NCI-H748 (cell line): ENCODE measurements around the gene PUSL1.
A peak's percentile ranks its signal among the peaks of the same experiment; 100 is the strongest.

Experiments used
- DNase-seq: peaks from one replicate; lab custom pipeline; 2025; ENCODE audit not compliant: unreplicated experiment; lab: John Stamatoyannopoulos, UW

The PUSL1 gene

DNA sequence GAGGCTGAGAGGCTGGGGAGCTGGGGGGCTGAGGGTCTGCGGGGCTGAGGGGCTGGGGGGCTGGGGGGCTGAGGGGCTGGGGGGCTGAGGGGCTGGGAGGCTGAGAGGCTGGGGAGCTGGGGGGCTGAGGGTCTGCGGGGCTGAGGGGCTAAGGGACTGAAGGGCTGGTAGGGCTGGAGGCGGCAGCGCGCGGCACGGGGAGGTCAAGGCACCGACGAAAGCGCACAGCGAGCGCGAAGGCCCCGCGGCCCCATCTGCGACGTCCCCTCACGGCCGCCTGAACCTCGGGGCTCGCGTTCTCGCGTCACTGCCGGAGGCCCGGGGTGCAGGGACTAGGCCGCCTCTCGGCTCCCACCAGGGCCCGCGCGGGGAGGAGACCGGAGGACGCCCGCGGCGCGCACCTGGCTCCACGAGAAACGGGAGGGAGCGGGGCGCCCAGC, 15.7 kb downstream of the PUSL1 start:
- DNase-seq, result no peak

DNA sequence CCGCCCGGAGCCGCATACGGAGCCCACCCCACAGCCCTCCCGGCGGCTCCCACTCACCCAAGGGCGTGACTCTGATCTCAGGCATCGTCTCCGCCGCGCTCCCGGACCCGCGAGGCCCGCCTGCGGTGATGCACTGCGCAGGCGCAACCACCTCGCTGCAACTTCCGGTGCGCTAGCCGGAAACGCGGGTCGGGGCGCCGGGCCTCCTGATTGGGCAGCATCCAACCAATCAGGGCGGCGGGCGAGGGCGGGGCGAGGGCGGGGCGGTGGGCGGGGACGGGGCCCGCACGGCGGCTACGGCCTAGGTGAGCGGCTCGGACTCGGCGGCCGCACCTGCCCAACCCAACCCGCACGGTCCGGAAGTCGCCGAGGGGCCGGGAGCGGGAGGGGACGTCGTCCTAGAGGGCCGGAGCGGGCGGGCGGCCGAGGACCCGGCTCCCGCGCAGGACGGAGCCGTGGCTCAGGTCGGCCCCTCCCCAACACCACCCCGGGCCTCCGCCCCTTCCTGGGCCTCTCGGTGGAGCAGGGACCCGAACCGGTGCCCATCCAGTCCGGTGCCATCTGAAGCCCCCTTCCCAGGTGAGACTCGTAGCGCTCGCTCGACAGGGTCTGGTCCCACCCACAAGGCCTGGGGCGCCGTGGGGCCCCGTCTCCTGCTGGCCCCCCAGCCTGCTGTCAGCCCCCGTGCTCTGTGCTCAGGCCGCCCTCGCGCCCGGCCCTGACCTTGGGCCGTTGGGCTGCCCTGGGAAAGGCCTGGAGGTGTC, 16.3 kb downstream of the PUSL1 start, which contains the start of the genes CPTP and INTS11:
Gene CPTP (plus strand): TSS at position 279 of the 764 bp plus-strand sequence. CDS start 2,109 bp downstream, outside the sequence.
Gene INTS11 (minus strand): TSS at position 137 of the 764 bp plus-strand sequence. CDS start 52 bp downstream, at position 85.
- DNase-seq, result peak; percentile 87

DNA sequence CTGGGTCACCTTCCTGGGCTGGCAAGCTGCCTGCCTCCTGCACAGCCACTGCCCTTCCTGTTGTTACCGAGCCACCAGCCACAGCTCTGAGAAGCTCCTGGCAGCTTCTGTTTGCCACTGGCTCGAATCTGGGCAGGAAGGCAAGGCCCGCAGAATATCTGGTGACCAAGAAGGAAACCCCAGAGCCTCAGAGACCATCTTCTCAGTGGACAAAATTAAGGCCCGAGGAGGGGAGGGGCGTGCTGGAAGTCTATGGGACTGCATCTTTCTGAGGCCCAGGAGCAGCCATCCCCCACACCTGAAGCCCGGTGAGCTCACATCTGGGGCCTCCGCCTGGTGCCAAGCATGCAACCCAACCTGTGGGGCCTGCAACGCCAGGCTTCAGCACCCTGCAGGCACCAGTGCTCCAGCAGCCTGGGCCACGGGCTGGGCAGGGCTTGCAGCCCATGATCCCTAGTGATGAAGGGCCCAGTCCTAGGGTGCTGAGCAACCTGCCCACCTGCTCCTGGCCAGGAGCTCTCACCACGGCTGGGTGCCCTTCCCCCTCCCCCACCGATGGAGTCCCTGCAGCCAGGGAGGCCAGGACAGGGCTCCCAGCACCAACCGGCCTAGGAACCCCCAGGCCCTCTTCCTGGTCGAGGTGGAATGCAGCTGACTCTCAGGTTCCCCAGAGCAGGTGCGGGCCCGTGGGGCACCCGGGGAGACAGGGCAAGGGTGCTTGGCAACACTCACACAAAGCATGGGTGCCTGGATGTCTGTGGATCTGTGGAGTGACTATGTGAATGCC, 17.1 kb downstream of the PUSL1 start:
- DNase-seq, result no peak

DNA sequence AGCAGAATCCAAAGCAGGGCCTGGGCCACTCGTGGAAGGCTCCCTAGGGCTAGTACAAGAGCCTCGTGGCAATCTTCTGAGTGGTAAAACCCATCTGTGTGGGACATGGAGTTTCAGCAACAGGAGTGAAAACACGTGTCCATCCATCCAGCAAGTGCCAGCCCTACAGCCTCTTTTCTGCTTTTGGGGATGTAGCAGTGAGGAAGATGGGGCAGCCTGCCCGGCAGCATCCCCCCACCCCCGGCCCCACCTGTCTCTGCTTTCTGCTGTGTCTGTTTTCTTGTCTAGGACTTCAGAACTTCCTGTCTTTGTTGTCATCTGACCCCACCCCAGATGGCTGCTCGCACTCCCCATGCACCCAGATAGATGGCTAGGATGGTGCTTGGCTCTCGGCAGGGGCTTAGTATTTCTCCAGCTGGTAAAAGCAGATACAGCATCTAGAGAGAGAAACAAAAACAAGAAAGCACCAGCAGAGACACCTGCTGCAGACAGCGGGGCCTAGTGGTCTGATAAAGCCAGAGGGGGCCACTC, 17.7 kb downstream of the PUSL1 start:
- no peak for DNase-seq

DNA sequence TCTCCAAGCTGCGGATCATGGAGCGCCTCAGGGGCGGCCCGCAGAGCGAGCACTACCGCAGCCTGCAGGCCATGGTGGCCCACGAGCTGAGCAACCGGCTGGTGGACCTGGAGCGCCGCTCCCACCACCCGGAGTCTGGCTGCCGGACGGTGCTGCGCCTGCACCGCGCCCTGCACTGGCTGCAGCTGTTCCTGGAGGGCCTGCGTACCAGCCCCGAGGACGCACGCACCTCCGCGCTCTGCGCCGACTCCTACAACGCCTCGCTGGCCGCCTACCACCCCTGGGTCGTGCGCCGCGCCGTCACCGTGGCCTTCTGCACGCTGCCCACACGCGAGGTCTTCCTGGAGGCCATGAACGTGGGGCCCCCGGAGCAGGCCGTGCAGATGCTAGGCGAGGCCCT, 18.9 kb downstream of the PUSL1 start:
- no peak for DNase-seq

DNA sequence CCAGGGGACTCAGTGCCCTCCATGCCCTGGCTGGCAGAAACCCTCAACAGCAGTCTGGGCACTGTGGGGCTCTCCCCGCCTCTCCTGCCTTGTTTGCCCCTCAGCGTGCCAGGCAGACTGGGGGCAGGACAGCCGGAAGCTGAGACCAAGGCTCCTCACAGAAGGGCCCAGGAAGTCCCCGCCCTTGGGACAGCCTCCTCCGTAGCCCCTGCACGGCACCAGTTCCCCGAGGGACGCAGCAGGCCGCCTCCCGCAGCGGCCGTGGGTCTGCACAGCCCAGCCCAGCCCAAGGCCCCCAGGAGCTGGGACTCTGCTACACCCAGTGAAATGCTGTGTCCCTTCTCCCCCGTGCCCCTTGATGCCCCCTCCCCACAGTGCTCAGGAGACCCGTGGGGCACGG, 19.9 kb downstream of the PUSL1 start:
- DNase-seq, result no peak

DNA sequence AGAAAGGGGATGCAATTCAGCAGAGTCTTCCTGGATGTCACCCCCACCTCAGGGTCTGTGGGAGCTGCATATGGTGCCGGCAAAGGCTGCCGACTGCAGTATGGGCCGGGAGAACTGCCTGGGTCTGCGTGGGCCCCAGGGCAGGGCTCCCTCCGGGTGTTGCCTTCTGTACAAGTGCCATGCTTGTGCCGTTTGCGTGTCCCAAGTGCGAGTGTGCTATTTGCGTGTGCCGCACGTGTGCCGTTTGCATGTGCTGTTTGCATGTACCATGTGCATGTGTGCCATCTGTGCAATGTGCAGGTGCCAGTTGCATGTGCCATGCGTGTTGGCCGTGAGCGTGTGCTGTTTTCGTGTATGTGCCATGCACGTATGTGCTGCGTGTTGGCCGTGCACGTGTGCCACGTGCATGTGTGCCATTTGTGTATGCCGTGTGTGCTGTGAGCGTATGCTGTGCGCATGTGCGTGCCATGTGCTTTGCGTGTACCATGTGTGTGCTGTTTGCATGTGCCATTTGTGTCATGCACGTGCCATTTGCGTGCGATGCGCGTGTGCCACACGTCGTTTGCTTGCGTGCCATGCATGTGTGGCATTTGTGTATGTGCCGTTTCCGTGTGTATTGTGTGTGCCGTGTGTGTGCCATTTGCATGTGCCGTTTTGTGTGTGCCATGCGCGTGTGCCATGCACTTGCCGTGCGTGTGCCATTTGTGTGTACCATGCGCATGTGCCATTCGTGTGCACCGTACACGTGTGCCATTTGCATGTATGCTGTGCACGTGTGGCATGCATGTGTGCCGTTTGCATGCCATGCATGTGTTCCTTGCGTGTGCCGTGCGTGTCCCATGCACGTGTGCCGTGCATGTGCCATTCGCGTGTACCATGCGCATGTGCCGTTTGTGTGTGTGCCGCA, 21.2 kb downstream of the PUSL1 start:
- DNase-seq, result no peak

DNA sequence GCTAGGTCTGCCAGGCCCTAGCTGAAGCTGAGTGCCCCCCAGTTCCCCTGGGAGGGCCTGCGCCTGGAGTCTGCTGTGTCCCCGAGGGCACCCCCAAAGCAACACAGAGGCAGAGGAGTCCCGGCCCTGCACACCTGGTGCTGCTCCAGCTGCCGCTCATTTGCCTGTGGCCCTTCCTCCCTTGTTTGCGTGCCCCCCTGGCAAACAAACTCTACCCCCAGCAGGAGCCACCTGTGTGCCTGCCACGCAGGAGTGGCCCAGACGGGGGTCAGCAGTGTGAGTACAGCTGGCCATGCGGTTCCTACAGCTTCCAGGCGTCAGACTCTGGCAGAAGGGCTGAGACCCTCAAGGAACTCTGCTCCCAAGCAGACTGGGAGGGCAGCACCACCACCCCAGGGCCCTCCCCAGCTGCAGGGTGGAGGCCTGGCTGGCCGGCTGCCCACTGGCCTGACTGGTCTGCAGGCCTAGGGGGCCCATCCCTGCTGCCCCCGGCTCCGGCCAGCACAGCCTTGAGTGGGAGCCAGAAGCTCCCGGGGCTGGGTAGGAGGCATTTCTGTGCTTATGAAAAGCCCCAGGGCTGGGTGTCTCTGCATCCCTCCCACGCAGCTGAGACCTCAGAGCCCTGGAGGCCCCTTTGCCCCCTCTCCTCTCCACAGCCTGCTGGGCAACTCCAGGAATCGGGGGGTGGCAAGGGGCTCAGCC, 22.1 kb downstream of the PUSL1 start:
- DNase-seq, result no peak

DNA sequence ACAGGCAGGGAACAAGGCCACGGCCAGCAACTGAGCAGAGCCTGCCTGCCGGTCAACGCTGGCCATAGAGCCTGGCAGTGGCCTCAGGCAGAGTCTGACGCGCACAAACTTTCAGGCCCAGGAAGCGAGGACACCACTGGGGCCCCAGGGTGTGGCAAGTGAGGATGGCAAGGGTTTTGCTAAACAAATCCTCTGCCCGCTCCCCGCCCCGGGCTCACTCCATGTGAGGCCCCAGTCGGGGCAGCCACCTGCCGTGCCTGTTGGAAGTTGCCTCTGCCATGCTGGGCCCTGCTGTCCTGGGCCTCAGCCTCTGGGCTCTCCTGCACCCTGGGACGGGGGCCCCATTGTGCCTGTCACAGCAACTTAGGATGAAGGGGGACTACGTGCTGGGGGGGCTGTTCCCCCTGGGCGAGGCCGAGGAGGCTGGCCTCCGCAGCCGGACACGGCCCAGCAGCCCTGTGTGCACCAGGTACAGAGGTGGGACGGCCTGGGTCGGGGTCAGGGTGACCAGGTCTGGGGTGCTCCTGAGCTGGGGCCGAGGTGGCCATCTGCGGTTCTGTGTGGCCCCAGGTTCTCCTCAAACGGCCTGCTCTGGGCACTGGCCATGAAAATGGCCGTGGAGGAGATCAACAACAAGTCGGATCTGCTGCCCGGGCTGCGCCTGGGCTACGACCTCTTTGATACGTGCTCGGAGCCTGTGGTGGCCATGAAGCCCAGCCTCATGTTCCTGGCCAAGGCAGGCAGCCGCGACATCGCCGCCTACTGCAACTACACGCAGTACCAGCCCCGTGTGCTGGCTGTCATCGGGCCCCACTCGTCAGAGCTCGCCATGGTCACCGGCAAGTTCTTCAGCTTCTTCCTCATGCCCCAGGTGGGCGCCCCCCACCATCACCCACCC, 22.9 kb downstream of the PUSL1 start, which contains the start of gene TAS1R3:
Gene TAS1R3 (plus strand): TSS at position 213 of the 898 bp plus-strand sequence. CDS start 66 bp downstream, at position 279.
- peak; percentile 23 for DNase-seq

DNA sequence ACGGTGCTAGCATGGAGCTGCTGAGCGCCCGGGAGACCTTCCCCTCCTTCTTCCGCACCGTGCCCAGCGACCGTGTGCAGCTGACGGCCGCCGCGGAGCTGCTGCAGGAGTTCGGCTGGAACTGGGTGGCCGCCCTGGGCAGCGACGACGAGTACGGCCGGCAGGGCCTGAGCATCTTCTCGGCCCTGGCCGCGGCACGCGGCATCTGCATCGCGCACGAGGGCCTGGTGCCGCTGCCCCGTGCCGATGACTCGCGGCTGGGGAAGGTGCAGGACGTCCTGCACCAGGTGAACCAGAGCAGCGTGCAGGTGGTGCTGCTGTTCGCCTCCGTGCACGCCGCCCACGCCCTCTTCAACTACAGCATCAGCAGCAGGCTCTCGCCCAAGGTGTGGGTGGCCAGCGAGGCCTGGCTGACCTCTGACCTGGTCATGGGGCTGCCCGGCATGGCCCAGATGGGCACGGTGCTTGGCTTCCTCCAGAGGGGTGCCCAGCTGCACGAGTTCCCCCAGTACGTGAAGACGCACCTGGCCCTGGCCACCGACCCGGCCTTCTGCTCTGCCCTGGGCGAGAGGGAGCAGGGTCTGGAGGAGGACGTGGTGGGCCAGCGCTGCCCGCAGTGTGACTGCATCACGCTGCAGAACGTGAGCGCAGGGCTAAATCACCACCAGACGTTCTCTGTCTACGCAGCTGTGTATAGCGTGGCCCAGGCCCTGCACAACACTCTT, 23.8 kb downstream of the PUSL1 start:
- no peak for DNase-seq

DNA sequence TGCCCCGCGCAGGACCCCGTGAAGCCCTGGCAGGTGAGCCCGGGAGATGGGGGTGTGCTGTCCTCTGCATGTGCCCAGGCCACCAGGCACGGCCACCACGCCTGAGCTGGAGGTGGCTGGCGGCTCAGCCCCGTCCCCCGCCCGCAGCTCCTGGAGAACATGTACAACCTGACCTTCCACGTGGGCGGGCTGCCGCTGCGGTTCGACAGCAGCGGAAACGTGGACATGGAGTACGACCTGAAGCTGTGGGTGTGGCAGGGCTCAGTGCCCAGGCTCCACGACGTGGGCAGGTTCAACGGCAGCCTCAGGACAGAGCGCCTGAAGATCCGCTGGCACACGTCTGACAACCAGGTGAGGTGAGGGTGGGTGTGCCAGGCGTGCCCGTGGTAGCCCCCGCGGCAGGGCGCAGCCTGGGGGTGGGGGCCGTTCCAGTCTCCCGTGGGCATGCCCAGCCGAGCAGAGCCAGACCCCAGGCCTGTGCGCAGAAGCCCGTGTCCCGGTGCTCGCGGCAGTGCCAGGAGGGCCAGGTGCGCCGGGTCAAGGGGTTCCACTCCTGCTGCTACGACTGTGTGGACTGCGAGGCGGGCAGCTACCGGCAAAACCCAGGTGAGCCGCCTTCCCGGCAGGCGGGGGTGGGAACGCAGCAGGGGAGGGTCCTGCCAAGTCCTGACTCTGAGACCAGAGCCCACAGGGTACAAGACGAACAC, 24.5 kb downstream of the PUSL1 start:
- peak; percentile 8 for DNase-seq

DNA sequence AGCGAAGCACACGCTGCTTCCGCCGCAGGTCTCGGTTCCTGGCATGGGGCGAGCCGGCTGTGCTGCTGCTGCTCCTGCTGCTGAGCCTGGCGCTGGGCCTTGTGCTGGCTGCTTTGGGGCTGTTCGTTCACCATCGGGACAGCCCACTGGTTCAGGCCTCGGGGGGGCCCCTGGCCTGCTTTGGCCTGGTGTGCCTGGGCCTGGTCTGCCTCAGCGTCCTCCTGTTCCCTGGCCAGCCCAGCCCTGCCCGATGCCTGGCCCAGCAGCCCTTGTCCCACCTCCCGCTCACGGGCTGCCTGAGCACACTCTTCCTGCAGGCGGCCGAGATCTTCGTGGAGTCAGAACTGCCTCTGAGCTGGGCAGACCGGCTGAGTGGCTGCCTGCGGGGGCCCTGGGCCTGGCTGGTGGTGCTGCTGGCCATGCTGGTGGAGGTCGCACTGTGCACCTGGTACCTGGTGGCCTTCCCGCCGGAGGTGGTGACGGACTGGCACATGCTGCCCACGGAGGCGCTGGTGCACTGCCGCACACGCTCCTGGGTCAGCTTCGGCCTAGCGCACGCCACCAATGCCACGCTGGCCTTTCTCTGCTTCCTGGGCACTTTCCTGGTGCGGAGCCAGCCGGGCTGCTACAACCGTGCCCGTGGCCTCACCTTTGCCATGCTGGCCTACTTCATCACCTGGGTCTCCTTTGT, 25.3 kb downstream of the PUSL1 start:
- no peak for DNase-seq

DNA sequence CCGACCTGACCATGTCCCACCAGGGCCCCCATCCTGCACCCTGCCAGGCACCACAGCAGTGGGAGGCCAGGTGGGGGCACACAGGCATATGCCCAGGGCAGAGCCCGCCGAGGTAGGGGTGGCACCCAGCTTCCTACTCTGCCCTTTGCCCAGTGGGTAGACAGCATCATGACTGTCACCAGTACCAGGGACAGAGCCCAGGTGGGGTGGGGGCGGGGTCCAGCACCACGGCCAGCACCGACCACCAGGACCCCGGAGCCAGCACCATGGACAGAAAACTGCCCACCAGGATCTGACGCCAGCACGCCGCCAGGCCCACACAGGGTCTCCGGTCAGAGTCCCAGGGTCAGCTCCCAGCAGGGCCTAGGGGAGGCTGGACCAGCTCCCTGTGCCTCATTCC, 26.4 kb downstream of the PUSL1 start:
- no peak for DNase-seq

DNA sequence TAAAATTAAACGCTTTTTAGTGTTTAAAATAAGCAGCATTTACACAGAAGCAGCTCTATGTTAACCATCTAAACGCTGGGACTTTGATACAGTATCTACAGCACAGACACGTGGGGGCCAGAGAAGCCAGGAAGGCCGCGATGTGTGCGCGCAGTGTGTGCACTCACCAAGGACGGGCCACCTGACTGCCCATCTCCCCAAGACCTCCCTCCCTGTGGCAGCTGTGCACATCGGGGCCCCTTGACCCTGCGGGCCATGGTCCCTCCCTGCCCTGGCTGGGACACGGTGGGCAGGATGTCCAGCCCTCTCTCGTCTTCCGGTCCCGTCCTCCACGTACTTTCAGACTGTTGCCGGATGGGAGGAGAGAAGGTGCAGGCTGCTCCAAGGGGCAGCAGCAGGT, 26.9 kb downstream of the PUSL1 start:
- no peak for DNase-seq

DNA sequence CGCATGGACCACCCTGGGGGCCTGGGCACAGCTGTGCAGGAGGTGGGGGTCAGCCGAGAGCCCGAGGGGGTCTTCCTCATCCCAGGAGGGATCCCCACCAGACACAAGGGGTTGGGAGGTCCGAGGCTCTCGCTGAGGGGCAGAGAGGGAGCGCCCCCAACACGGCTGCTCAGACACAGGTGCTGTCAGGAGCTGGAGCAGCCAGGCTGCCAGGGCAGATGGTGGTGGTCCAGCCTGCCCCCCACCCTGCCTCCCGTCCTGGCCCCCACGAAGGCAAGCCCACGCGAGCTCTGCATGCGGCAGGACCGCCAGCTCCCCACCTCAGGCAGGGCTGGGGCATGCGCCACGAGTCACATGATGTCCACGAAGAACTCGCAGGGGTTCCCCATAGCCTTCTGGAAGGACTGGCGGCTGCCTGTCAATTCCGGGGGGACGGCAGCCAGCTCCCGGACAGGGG, 27.4 kb downstream of the PUSL1 start:
- DNase-seq, result no peak

DNA sequence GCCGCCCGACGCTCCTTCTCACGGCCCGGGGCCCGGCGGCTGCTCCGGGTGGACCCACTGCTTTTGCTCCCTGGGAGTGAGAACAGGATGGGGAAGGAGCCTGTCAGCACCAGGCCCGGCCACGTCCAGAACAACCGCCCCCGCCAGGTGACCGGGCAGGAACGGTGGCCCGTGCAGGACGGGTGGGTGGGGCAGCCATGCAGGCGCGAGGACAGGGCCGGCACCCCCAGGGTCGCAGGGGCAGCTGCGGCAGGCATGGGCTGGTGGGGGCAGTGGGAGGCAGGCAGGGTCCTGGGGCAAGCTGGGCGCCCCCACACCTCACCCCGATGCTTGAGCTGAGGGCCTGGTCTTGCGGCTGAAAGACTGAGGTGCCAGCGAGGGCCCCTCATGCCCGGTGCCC, 28.0 kb downstream of the PUSL1 start:
- no peak for DNase-seq
